Measurements from ENCODE around the gene SYT8. TPM values are rescaled to one million over a fixed set of nuclear protein-coding genes. Genes with fewer than 3 reads are reported as not detected.

Gene SYT8
- total RNA-seq, 1 experiment from 2014 or later, result not detected

GRCh38 chr11:1845095-1845429 lies 10.3 kb downstream of the SYT8 start:
- Histone ChIP-seq H3K14ac (ENCODE audit: insufficient read depth, low read length) (no peak overlapping the region), H2BK5ac (ENCODE audit: insufficient read length, low read length) (no peak overlapping the region), H3K79me1 (ENCODE audit: insufficient read depth, low read depth, low read length, poor library complexity, severe bottlenecking) (no peaks in the 10 kb centered on the region), H2BK15ac (ENCODE audit: low read depth, low read length) (no peak overlapping the region), H3K4me2 (ENCODE audit: insufficient read depth, insufficient read length, low read length) (no peak overlapping the region), H3K27me3 (ENCODE audit: insufficient read depth, low read length) (no peaks in the 10 kb centered on the region), H4K91ac (ENCODE audit: insufficient read length, low read depth, low read length) (no peak overlapping the region), H4K20me1 (ENCODE audit: control insufficient read depth, insufficient read depth, insufficient read length) (no peaks in the 10 kb centered on the region), H3T11ph (ENCODE audit: low read length) (no peak overlapping the region), H4K5ac (ENCODE audit: insufficient read length, low read depth, low read length) (no peak overlapping the region), H3K9ac (ENCODE audit: extremely low read depth, insufficient read length, low read length) (no peak overlapping the region), H3K18ac (ENCODE audit: insufficient read length, low read depth, low read length) (no peak overlapping the region), H2AFZ (ENCODE audit: low read length) (no peak overlapping the region), H3K9me3 (ENCODE audit: control insufficient read depth, low read depth, low read length) (no peaks in the 10 kb centered on the region), H3K23ac (ENCODE audit: insufficient read length, low read depth, low read length) (no peak overlapping the region), H3K23me2 (ENCODE audit: insufficient read length, low read depth, low read length, poor library complexity, severe bottlenecking) (no peaks in the 10 kb centered on the region), H2BK120ac (ENCODE audit: low read depth, low read length, poor library complexity, severe bottlenecking) (no peak overlapping the region), H3K4ac (ENCODE audit: low read depth, low read length) (no peak overlapping the region), H3K4me1 (ENCODE audit: insufficient read depth, low read length) (no peaks in the 10 kb centered on the region), H3K27ac (ENCODE audit: insufficient read length, low read depth, low read length) (no peak overlapping the region), H2AK5ac (ENCODE audit: insufficient read length, low read length) (no peak overlapping the region), H4K8ac (replicated peaks; ENCODE audit: insufficient read length, low read depth, low read length) (no peak overlapping the region), H3K79me2 (ENCODE audit: insufficient read depth, low read length) (no peaks in the 10 kb centered on the region), H2BK20ac (ENCODE audit: low read depth, low read length, poor library complexity, severe bottlenecking) (no peak overlapping the region), H3K56ac (ENCODE audit: insufficient read length, low read depth, low read length) (no peak overlapping the region), H2BK12ac (ENCODE audit: insufficient read length, low read depth, low read length) (no peak overlapping the region)
- no peak for DNase-seq
- Mint-ChIP-seq H3K9me3 (no peaks in the 10 kb centered on the region), H3K4me3 (no peak overlapping the region), H3K27ac (peak overlapping the region in 1 of 3 experiments; percentile 4; a peak in 1 of 7 replicates), H3K36me3 (ENCODE audit: insufficient read depth in 1 of 3, low read depth in 3 of 3) (no peaks in the 10 kb centered on the region), H3K4me1 (peaks cover 2 to 7% of the 10 kb centered on the region in 2 experiments; a peak in 3 of 4 replicates), H3K27me3 (ENCODE audit: low read depth) (peaks cover 24% of the 10 kb centered on the region)
- WGBS (ENCODE audit: extremely low coverage, insufficient read length, low lambda C conversion rate), result no CpG with 5 or more reads among the region's 1 CpG
- TF ChIP-seq, protein P1, sequence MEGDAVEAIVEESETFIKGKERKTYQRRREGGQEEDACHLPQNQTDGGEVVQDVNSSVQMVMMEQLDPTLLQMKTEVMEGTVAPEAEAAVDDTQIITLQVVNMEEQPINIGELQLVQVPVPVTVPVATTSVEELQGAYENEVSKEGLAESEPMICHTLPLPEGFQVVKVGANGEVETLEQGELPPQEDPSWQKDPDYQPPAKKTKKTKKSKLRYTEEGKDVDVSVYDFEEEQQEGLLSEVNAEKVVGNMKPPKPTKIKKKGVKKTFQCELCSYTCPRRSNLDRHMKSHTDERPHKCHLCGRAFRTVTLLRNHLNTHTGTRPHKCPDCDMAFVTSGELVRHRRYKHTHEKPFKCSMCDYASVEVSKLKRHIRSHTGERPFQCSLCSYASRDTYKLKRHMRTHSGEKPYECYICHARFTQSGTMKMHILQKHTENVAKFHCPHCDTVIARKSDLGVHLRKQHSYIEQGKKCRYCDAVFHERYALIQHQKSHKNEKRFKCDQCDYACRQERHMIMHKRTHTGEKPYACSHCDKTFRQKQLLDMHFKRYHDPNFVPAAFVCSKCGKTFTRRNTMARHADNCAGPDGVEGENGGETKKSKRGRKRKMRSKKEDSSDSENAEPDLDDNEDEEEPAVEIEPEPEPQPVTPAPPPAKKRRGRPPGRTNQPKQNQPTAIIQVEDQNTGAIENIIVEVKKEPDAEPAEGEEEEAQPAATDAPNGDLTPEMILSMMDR (conservative IDR thresholded peaks at IDR 0.05), result no peak

Data from H9 (cell line).